SKM-1 treated with dmso at 0.1 percent for 144 hours (cell line): ENCODE measurements around the gene ZNF549.
A peak's percentile ranks its signal among the peaks of the same experiment; 100 is the strongest.
"Not testable (repeated sequence)": the region's sequence is repeated elsewhere in the genome, so short reads cannot be mapped to it uniquely, and the experiment has no call there.

Source experiments
- DNase-seq: peaks from one replicate; lab custom pipeline; 2025; ENCODE audit not compliant: unreplicated experiment; lab: John Stamatoyannopoulos, UW

The ZNF549 gene

GRCh38 chr19:57527136-57527881 lies at the start of gene ZNF549:
TSS of gene ZNF549 (plus strand) at chr19:57527356. CDS start at chr19:57527574, 218 bp downstream.
- DNase-seq, result peak; percentile 53

GRCh38 chr19:57487477-57488298 lies 39.5 kb upstream of the ZNF549 start, which contains the start of gene ZNF419:
TSS of gene ZNF419 (plus strand) at chr19:57487750. CDS start at chr19:57487951, 201 bp downstream.
- DNase-seq, result peak; percentile 25

GRCh38 chr19:57488299-57488644 lies 38.9 kb upstream of the ZNF549 start:
- DNase-seq, result not testable (repeated sequence)

GRCh38 chr19:57499332-57499679 lies 27.9 kb upstream of the ZNF549 start:
- DNase-seq, result not testable (repeated sequence)

GRCh38 chr19:57499680-57500395 lies 27.3 kb upstream of the ZNF549 start, which contains the start of gene ZNF773:
TSS of gene ZNF773 (plus strand) at chr19:57499938. CDS start at chr19:57500081, 143 bp downstream.
- DNase-seq, result peak; percentile 69

- not testable (repeated sequence) for DNase-seq
Measured at GRCh38 chr19:57500400-57500799, 26.8 kb upstream of the ZNF549 start.

- no peak for DNase-seq
Measured at GRCh38 chr19:57506163-57506562, 21.0 kb upstream of the ZNF549 start.

- DNase-seq, result no peak
Measured at GRCh38 chr19:57511484-57511883, 15.7 kb upstream of the ZNF549 start.

GRCh38 chr19:57512845-57513244 lies 14.3 kb upstream of the ZNF549 start:
- no peak for DNase-seq

GRCh38 chr19:57515255-57515654 lies 11.9 kb upstream of the ZNF549 start:
- DNase-seq, result no peak

GRCh38 chr19:57518021-57518420 lies 9.1 kb upstream of the ZNF549 start:
- DNase-seq, result not testable (repeated sequence)

GRCh38 chr19:57537953-57538547 lies 10.9 kb downstream of the ZNF549 start:
- DNase-seq, result no peak

- no peak for DNase-seq
Measured at GRCh38 chr19:57546513-57546912, 19.4 kb downstream of the ZNF549 start.

GRCh38 chr19:57552432-57552831 lies 25.3 kb downstream of the ZNF549 start:
- no peak for DNase-seq

- DNase-seq, result no peak
Measured at GRCh38 chr19:57557659-57558058, 30.5 kb downstream of the ZNF549 start.

GRCh38 chr19:57558525-57558924 lies 31.4 kb downstream of the ZNF549 start:
- no peak for DNase-seq

GRCh38 chr19:57559008-57559403 lies 31.9 kb downstream of the ZNF549 start:
- DNase-seq, result no peak

GRCh38 chr19:57559404-57560025 lies 32.4 kb downstream of the ZNF549 start, which contains the start of gene ZNF550:
TSS of gene ZNF550 (minus strand) at chr19:57559863. CDS start at chr19:57559682, 181 bp downstream.
- peak; percentile 43 for DNase-seq

- no peak for DNase-seq
Measured at GRCh38 chr19:57560049-57560491, 32.9 kb downstream of the ZNF549 start.

- DNase-seq, result no peak
Measured at GRCh38 chr19:57563547-57563946, 36.4 kb downstream of the ZNF549 start.
